ENCODE results near the gene OR5K1. TPM values are rescaled to one million over a fixed set of nuclear protein-coding genes. Genes with fewer than 3 reads are reported as not detected.

Gene OR5K1
- total RNA-seq, 4 donors from 2014 or later, result not detected

- TF ChIP-seq POLR2AphosphoS5 (IDR thresholded peaks at IDR 0.05) (no peak), CTCF (IDR thresholded peaks at IDR 0.05) (no peak), EP300 (IDR thresholded peaks at IDR 0.05) (no peak), POLR2A (IDR thresholded peaks at IDR 0.05) (no peak)
- WGBS, 2 donors (ENCODE audit: low coverage in 1 of 2), result 58 to 89% methylated on average over 4 of the region's 4 CpGs
- no peak for ATAC-seq
These were observed 38.3 kb downstream of the OR5K1 start for GRCh38 chr3:98501270-98501669.

GRCh38 chr3:98501863-98502576 is 39.0 kb downstream of the OR5K1 start:
- Histone ChIP-seq H3K4me3 (no peak overlapping the region), H3K27me3 (no peaks in the 10 kb centered on the region), H3K36me3 (peaks cover 0 to 6% of the 10 kb centered on the region in 2 donors), H3K27ac (no peak overlapping the region), H3K4me1 (no peaks in the 10 kb centered on the region), H3K9me3 (no peaks in the 10 kb centered on the region)
- ATAC-seq, result no peak
- TF ChIP-seq EP300 (IDR thresholded peaks at IDR 0.05), result no peak
- no peak for TF ChIP-seq CTCF (IDR thresholded peaks at IDR 0.05)
- TF ChIP-seq POLR2AphosphoS5 (IDR thresholded peaks at IDR 0.05), result no peak
- TF ChIP-seq POLR2A (IDR thresholded peaks at IDR 0.05), result no peak
- WGBS, 2 donors (ENCODE audit: low coverage in 1 of 2), result 89 to 94% methylated on average over 5 of the region's 5 CpGs

More at GRCh38 chr3:98501270-98501669, 38.3 kb downstream of the OR5K1 start:
- Histone ChIP-seq H3K36me3 (peaks cover 0 to under 1% of the 10 kb centered on the region in 2 donors), H3K4me3 (no peak overlapping the region), H3K27me3 (no peaks in the 10 kb centered on the region), H3K4me1 (no peaks in the 10 kb centered on the region), H3K9me3 (no peaks in the 10 kb centered on the region), H3K27ac (no peak overlapping the region)

- no peak overlapping the region for H3K27ac ChIP-seq
- H3K4me1 ChIP-seq, result no peaks in the 10 kb centered on the region
- WGBS, 2 donors (ENCODE audit: low coverage in 1 of 2), result 48 to 65% methylated on average over 4 of the region's 4 CpGs
- no peak for ATAC-seq
- H3K4me3 ChIP-seq, result no peak overlapping the region
- no peaks in the 10 kb centered on the region for H3K9me3 ChIP-seq
- TF ChIP-seq POLR2A (IDR thresholded peaks at IDR 0.05) (no peak), CTCF (IDR thresholded peaks at IDR 0.05) (no peak)
- H3K27me3 ChIP-seq, result no peaks in the 10 kb centered on the region
- H3K36me3 ChIP-seq, result peaks cover 0 to 12% of the 10 kb centered on the region in 2 donors
These were observed 41.5 kb downstream of the OR5K1 start for GRCh38 chr3:98504539-98504938.

DNA sequence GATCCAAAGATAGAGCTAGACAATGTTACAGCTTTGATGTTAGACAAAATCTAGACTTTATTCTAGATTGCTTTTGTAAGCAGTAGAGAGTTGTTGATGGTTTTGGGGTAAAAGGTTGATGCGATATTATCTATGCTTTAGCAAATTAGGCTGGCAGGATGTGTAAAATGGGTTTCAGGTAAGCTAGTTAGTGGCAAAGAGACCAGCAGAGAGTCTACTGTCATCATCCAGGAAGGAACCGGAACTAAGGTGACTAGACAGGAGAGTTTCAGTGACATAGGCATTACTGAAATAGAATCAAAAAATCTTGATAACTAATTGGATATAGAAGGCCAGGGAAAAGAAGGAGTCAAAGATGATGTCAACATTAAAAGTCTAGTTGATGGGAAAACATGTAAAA is 45.6 kb downstream of the OR5K1 start:
- ATAC-seq, result no peak
- H3K27me3 ChIP-seq, result no peaks in the 10 kb centered on the region
- H3K27ac ChIP-seq, result no peak overlapping the region
- H3K4me3 ChIP-seq, result no peak overlapping the region
- no peaks in the 10 kb centered on the region for H3K9me3 ChIP-seq
- TF ChIP-seq POLR2AphosphoS5 (IDR thresholded peaks at IDR 0.05) (no peak), EP300 (IDR thresholded peaks at IDR 0.05) (no peak), POLR2A (IDR thresholded peaks at IDR 0.05) (no peak), CTCF (IDR thresholded peaks at IDR 0.05) (no peak)
- H3K36me3 ChIP-seq, result peaks cover 0 to 44% of the 10 kb centered on the region in 2 donors
- H3K4me1 ChIP-seq, result no peaks in the 10 kb centered on the region
- 92 to 100% methylated on average over 2 of the region's 2 CpGs for WGBS, 2 donors (ENCODE audit: low coverage in 1 of 2)

GRCh38 chr3:98512576-98512975 is 49.6 kb downstream of the OR5K1 start:
- Histone ChIP-seq H3K4me1 (no peaks in the 10 kb centered on the region), H3K27me3 (no peaks in the 10 kb centered on the region), H3K27ac (no peak overlapping the region), H3K4me3 (no peak overlapping the region), H3K9me3 (no peaks in the 10 kb centered on the region), H3K36me3 (peaks cover 0 to 77% of the 10 kb centered on the region in 2 donors)
- ATAC-seq, result no peak
- 86 to 93% methylated on average over 4 of the region's 4 CpGs for whole genome bisulfite sequencing, 2 donors (ENCODE audit: low coverage in 1 of 2)
- no peak for TF ChIP-seq POLR2A (IDR thresholded peaks at IDR 0.05)
- no peak for TF ChIP-seq CTCF (IDR thresholded peaks at IDR 0.05)
- no peak for TF ChIP-seq POLR2AphosphoS5 (IDR thresholded peaks at IDR 0.05)
- no peak for TF ChIP-seq EP300 (IDR thresholded peaks at IDR 0.05)

Measured in gastroesophageal sphincter (tissue), 4 donors.